ENCODE results near the gene ELOVL5.

- TF ChIP-seq CTCF (IDR thresholded peaks at IDR 0.05 in 8 of 11, conservative IDR thresholded peaks at IDR 0.05 in 3 of 11) (no peak), POLR2AphosphoS5 (IDR thresholded peaks at IDR 0.05) (no peak)
These were observed 108.0 kb downstream of the ELOVL5 start for GRCh38 chr6:53240761-53241160.

Data from spleen (tissue), 7 donors.